ENCODE measurements around the gene PLA2G4D.

The PLA2G4D gene

GRCh38 chr15:42080919-42081830 is 13.2 kb downstream of the PLA2G4D start:
- H3K4me3 ChIP-seq (ENCODE audit: low read depth, low read length), result no peak overlapping the region
- DNase-seq (ENCODE audit: low read depth), result no peak

- no peak overlapping the region for H3K4me3 ChIP-seq (ENCODE audit: low read depth, low read length)
- DNase-seq (ENCODE audit: low read depth), result no peak
Measured at GRCh38 chr15:42080186-42080918, 14.0 kb downstream of the PLA2G4D start.

GRCh38 chr15:42079401-42079908 is 14.9 kb downstream of the PLA2G4D start:
- DNase-seq (ENCODE audit: low read depth), result no peak
- peak overlapping the region; percentile 20 for H3K4me3 ChIP-seq (ENCODE audit: low read depth, low read length)

GRCh38 chr15:42078903-42079302 is 15.5 kb downstream of the PLA2G4D start:
- no peak overlapping the region for H3K4me3 ChIP-seq (ENCODE audit: low read depth, low read length)
- no peak for DNase-seq (ENCODE audit: low read depth)

GRCh38 chr15:42077689-42078088 is 16.7 kb downstream of the PLA2G4D start:
- no peak for DNase-seq (ENCODE audit: low read depth)
- no peak overlapping the region for H3K4me3 ChIP-seq (ENCODE audit: low read depth, low read length)

GRCh38 chr15:42073418-42073817 is 20.9 kb downstream of the PLA2G4D start:
- no peak overlapping the region for H3K4me3 ChIP-seq (ENCODE audit: low read depth, low read length)

GRCh38 chr15:42072141-42072685 is 22.1 kb downstream of the PLA2G4D start:
- no peak for DNase-seq (ENCODE audit: low read depth)
- no peak overlapping the region for H3K4me3 ChIP-seq (ENCODE audit: low read depth, low read length)

More at GRCh38 chr15:42073418-42073817, 20.9 kb downstream of the PLA2G4D start:
- no peak for DNase-seq (ENCODE audit: low read depth)

- no peak for DNase-seq (ENCODE audit: low read depth)
- no peak overlapping the region for H3K4me3 ChIP-seq (ENCODE audit: low read depth, low read length)
Measured at GRCh38 chr15:42071717-42072116, 22.6 kb downstream of the PLA2G4D start.

- no peak overlapping the region for H3K4me3 ChIP-seq (ENCODE audit: low read depth, low read length)
- DNase-seq (ENCODE audit: low read depth), result no peak
Measured at GRCh38 chr15:42070976-42071350, 23.4 kb downstream of the PLA2G4D start.

- DNase-seq (ENCODE audit: low read depth), result no peak
Measured at GRCh38 chr15:42070279-42070975, 23.9 kb downstream of the PLA2G4D start.

GRCh38 chr15:42069496-42070278 is 24.7 kb downstream of the PLA2G4D start:
- H3K4me3 ChIP-seq (ENCODE audit: low read depth, low read length), result no peak overlapping the region
- DNase-seq (ENCODE audit: low read depth), result no peak

More at GRCh38 chr15:42070279-42070975, 23.9 kb downstream of the PLA2G4D start:
- H3K4me3 ChIP-seq (ENCODE audit: low read depth, low read length), result no peak overlapping the region

- no peak overlapping the region for H3K4me3 ChIP-seq (ENCODE audit: low read depth, low read length)
Measured at GRCh38 chr15:42069025-42069424, 25.3 kb downstream of the PLA2G4D start.

GRCh38 chr15:42068601-42069000 is 25.8 kb downstream of the PLA2G4D start:
- H3K4me3 ChIP-seq (ENCODE audit: low read depth, low read length), result no peak overlapping the region
- no peak for DNase-seq (ENCODE audit: low read depth)

More at GRCh38 chr15:42069025-42069424, 25.3 kb downstream of the PLA2G4D start:
- DNase-seq (ENCODE audit: low read depth), result no peak

GRCh38 chr15:42066764-42067415 is 27.5 kb downstream of the PLA2G4D start:
- H3K4me3 ChIP-seq (ENCODE audit: low read depth, low read length), result no peak overlapping the region
- DNase-seq (ENCODE audit: low read depth), result no peak

- H3K4me3 ChIP-seq (ENCODE audit: low read depth, low read length), result no peak overlapping the region
- DNase-seq (ENCODE audit: low read depth), result no peak
Measured at GRCh38 chr15:42065468-42065867, 28.9 kb downstream of the PLA2G4D start.

GRCh38 chr15:42065033-42065432 is 29.3 kb downstream of the PLA2G4D start:
- H3K4me3 ChIP-seq (ENCODE audit: low read depth, low read length), result no peak overlapping the region
- DNase-seq (ENCODE audit: low read depth), result no peak

GRCh38 chr15:42064271-42064670 is 30.1 kb downstream of the PLA2G4D start:
- no peak overlapping the region for H3K4me3 ChIP-seq (ENCODE audit: low read depth, low read length)
- no peak for DNase-seq (ENCODE audit: low read depth)

GRCh38 chr15:42063122-42063848 is 31.1 kb downstream of the PLA2G4D start:
- no peak for DNase-seq (ENCODE audit: low read depth)
- H3K4me3 ChIP-seq (ENCODE audit: low read depth, low read length), result no peak overlapping the region
